ENCODE results near the gene DMRT2.

The DMRT2 gene

DNA sequence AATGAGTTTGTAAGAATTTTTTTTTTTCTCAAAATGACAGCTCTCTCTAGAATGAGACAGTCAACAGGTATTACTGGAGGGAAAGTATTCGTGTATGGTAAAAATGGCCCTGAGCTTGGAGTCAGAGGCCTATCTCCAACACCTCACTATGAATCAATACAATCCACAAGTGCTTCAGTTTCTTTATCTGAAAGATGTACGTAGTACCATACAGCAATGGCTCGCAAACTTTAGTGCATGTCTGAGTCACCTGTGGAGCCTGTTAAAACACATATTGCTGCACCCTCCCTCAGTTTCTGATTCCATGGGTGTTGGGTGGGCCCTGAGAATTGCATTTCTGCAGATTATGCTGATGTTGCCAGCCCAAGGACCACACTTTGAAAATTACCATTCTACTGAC is 44.6 kb downstream of the DMRT2 start:
- no peak for DNase-seq (ENCODE audit: low read depth in 2 of 2)

DNA sequence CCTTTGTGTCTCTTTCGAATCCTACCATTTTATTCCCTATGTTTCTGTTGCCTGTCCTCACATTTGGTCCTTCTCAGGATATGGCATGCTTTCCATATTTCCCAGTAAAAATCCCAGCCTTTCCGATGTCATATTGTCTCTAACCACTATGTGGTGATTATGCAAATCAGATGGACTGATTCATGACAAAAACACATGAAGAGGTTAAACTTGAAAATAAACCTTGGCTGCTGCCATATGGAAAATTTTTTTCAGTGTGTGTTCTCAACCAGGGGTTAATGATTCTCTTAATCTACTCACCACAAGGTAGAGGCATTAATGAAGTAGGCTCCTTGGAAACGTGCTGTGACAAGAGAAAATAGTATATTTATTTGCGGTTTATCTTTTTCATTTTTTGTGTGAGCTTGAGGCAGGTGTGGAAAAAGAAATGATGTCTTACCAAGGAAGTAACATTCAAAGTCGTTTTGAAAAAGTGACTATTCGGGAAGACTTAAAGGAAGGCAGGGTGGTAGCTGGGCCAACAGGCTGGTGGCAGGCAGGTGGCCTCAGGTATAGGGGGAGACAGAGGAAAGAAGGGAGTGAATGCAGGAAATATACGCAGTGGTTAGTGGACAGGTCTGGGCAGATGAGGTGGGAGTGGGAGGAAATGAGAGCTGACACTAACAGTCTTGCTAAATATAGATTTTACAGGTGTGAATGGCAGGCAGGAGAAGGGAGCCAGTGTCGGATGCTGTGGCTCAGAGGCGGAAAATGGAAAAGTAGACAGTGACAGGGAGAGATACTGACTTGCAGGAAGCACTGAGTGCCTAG is 46.2 kb downstream of the DMRT2 start:
- DNase-seq (ENCODE audit: low read depth in 2 of 2): no peak

DNA sequence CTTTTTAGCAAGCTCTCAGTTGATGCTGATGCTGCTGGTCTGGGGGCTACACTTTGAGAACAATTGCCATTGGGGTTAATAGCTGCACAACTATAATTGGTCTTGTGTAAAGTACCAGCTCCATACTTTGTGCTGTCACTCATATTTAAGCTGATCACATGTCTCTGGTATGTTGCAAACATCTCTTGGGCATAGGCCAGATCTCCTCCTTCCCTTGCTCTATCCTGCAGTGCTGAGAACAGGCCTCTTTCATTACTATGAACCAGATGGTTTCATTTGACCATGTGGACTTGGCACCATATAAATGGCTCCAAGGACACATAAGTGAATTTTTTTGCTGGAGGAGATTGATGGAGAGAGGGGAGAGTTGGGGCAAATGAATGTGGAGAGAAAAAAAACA is 48.4 kb downstream of the DMRT2 start:
- DNase-seq (ENCODE audit: low read depth in 2 of 2): no peak

DNA sequence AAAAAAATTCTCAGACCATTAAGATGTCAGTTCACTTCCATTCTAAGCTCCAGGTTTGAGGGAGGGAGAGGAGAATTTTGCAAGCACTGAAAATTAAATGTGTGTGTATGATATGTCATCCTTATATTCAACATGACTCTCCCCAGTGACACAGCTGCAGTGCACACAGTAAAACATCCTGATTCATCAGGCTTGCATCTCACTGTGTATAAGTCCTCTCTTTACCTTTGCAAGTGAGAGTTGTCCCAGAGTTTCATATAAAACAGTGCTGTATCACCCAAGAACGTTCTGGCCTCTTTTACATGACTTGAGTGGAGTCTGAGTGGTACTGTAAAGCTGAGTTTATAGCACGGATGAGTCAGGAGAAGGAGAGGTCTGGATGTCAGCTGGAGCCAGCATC is 50.0 kb downstream of the DMRT2 start:
- no peak for DNase-seq (ENCODE audit: low read depth in 2 of 2)

DNA sequence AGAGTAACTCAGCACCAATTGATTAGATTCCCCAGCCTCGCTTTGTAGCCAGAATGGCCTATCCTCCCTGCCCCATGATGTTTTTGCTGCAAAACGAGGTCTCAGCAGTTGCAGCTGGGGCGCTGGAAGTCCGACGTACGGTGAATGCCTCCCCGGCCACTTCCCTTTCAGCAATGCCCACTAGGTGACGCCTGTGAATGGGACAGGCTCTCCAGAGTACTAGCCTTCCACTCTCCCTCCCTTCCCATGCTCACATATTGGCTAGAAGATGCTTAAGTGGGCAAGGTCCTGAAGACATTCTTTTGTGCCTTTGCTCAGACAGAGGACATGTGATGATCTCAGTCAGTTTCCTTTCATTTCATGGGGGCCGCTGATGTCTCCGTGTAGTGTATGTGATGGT is 50.8 kb downstream of the DMRT2 start:
- no peak for DNase-seq (ENCODE audit: low read depth in 2 of 2)

DNA sequence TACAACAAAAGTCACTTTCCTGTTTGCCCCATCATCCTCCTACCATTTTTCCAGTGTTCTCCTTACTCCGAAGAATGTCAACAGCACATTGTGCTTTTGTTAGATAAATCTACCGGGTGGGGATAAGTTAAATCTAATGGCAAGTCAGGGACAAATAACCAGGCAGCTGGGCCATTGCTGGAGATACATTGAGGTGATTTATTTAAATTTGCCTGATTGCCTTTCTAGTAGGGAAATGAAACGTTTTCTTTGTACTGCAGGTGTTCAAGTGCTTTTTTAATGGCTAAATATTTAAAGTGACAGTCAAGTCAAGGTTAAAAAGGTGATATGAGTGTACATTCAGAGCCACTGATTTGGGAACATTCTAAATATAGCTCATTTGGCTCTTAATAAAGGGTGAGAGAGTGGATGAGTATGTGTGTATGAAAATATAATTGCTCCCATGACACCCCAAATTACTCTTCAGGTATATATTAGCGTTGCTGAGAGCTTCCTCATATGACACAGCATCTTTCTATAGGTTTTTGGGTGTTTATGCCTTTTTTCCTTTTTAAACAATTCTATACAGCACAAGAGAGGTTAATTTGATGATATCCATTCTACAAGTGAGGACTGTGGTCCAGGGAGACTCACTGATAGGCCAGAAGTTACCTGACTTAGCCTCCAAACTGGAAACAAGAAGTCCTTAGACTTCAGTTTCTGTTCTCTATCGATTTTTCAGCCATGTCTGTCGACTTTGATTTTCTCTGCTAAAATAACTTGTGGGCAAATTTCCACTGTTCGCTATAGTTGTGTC is 51.9 kb downstream of the DMRT2 start:
- DNase-seq (ENCODE audit: low read depth in 2 of 2): no peak

DNA sequence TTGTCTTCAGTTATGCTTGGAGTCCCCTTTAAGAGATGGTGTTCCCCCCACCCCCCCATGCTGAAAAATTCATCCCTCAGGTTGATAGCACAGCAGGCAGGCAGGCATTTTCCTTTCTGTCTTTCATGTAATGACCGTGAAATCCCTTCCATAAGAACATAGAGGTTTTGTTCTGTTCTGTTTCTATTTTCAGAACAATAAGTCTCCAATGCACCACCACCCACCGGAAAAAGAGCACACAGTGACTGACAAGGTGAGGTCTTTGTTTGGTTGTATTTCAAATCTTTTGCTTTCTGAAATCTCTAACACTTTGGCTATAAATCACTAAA is 52.4 kb downstream of the DMRT2 start:
- no peak for DNase-seq (ENCODE audit: low read depth in 2 of 2)

Data from stimulated activated CD4-positive, alpha-beta T cell treated with anti-CD3 and anti-CD28 coated beads, Interleukin-4, amount 100 ng/mL, for 48 hours (primary cell).